Femur (tissue), 1 donor: ENCODE results near the gene ZSCAN31.
A peak's percentile ranks its signal among the peaks of the same experiment; 100 is the strongest.
"Not testable (repeated sequence)": the region's sequence is repeated elsewhere in the genome, so short reads cannot be mapped to it uniquely, and the experiment has no call there.

Experiments used
- DNase-seq: peaks from one replicate; pipeline ENCODE4 v3.0.0-alpha.2; 2017

Gene ZSCAN31

GRCh38 chr6:28312939-28313338, 23.0 kb downstream of the ZSCAN31 start:
- DNase-seq: no peak

GRCh38 chr6:28311139-28311823, 24.7 kb downstream of the ZSCAN31 start:
- no peak for DNase-seq

GRCh38 chr6:28306363-28306762, 29.6 kb downstream of the ZSCAN31 start:
- not testable (repeated sequence) for DNase-seq

GRCh38 chr6:28303570-28303969, 32.4 kb downstream of the ZSCAN31 start:
- DNase-seq: no peak

GRCh38 chr6:28296520-28297060, 39.4 kb downstream of the ZSCAN31 start:
- no peak for DNase-seq

- DNase-seq: no peak
Measured at GRCh38 chr6:28295326-28295725, 40.6 kb downstream of the ZSCAN31 start.

GRCh38 chr6:28291573-28291972, 44.4 kb downstream of the ZSCAN31 start:
- DNase-seq: no peak

GRCh38 chr6:28282926-28283325, 53.0 kb downstream of the ZSCAN31 start:
- DNase-seq: no peak

- peak; percentile 83 for DNase-seq
Measured at GRCh38 chr6:28281288-28282064, 54.5 kb downstream of the ZSCAN31 start, which contains the start of gene PGBD1. Gene PGBD1, plus strand, starts transcription at chr6:28281572. Its CDS starts 2,242 bp downstream, at chr6:28283814.

GRCh38 chr6:28280595-28281287, 55.2 kb downstream of the ZSCAN31 start:
- no peak for DNase-seq

GRCh38 chr6:28277746-28278145, 58.2 kb downstream of the ZSCAN31 start:
- DNase-seq: no peak

- DNase-seq: no peak
Measured at GRCh38 chr6:28274888-28275287, 61.1 kb downstream of the ZSCAN31 start.
